SU-DHL-6 (cell line): ENCODE measurements around the gene RLN1.

Experiments
- H2AFZ ChIP-seq: fragments of 200-600 bp; sonication (generic); 2 replicates; pipeline ENCODE4 v1.6.1; 2014; ENCODE audit warnings: low read depth, mild to moderate bottlenecking, moderate library complexity, mixed read lengths, antibody characterized with exemption, low read length; ENCODE audit not compliant: severe bottlenecking
- H3F3A ChIP-seq: fragments of 200-600 bp; shearing (Covaris generic); 2 replicates; pipeline ENCODE4 v1.6.0; 2016; ENCODE audit warnings: antibody characterized with exemption, mild to moderate bottlenecking; ENCODE audit not compliant: insufficient read depth
- H3K27ac ChIP-seq: fragments of 200-600 bp; sonication (generic); 2 replicates; pipeline ENCODE4 v1.5.1; 2016; ENCODE audit warnings: low read depth, mild to moderate bottlenecking, low read length, moderate library complexity, mixed read lengths
- H3K27me3 ChIP-seq: fragments of 200-600 bp; sonication (generic), shearing (Covaris generic); 2 replicates; pipeline ENCODE4 v1.6.0; 2014; ENCODE audit warnings: mild to moderate bottlenecking, low read length
- H3K36me3 ChIP-seq: fragments of 200-600 bp; sonication (generic); 2 replicates; pipeline ENCODE4 v1.6.1; 2014; ENCODE audit warnings: mild to moderate bottlenecking, low read length, mixed read lengths
- H3K4me2 ChIP-seq: fragments of 300-600, 200-600 bp; shearing (Covaris generic), sonication (generic); 2 replicates; pipeline ENCODE4 v1.6.0; 2014; ENCODE audit warnings: low read length, low read depth, mild to moderate bottlenecking; ENCODE audit not compliant: poor library complexity, severe bottlenecking
- H3K4me3 ChIP-seq: fragments of 200-600 bp; sonication (generic); 2 replicates; pipeline ENCODE4 v1.5.1; 2014; ENCODE audit warnings: antibody characterized with exemption, low read length, mild to moderate bottlenecking, mixed read lengths; ENCODE audit not compliant: insufficient read depth, poor library complexity, severe bottlenecking
- H3K79me2 ChIP-seq: fragments of 200-600 bp; sonication (generic); 2 replicates; pipeline ENCODE4 v1.6.1; 2014; ENCODE audit warnings: mild to moderate bottlenecking, low read length, moderate library complexity; ENCODE audit not compliant: insufficient read depth
- H3K9ac ChIP-seq: fragments of 200-600 bp; sonication (generic); 2 replicates; pipeline ENCODE4 v1.7.0; 2014; ENCODE audit warnings: mild to moderate bottlenecking, low read length
- H3K9me2 ChIP-seq: fragments of 200-600 bp; sonication (generic); replicated peaks from 2 replicates; pipeline ENCODE4 v1.6.1; 2014; ENCODE audit warnings: low read length; ENCODE audit not compliant: insufficient read depth
- H3K9me3 ChIP-seq: fragments of 200-600 bp; sonication (generic); 2 replicates; pipeline ENCODE4 v1.6.1; 2014; ENCODE audit warnings: low read length, mixed read lengths; ENCODE audit not compliant: insufficient read depth
- H4K20me1 ChIP-seq: fragments of 200-600 bp; sonication (generic); 2 replicates; pipeline ENCODE4 v1.6.1; 2014; ENCODE audit warnings: low read depth, mild to moderate bottlenecking, antibody characterized with exemption, low read length, moderate library complexity, mixed read lengths
- EZH2phosphoT487 ChIP-seq: fragments of 200-600 bp; sonication (generic), shearing (Covaris generic); conservative IDR thresholded peaks from 2 replicates; pipeline ENCODE4 v1.6.1; 2018; ENCODE audit warnings: mild to moderate bottlenecking, antibody characterized with exemption, low read length, moderate library complexity, mixed read lengths
- TF ChIP-seq, protein P1 (sequence below): fragments of 200-600 bp; sonication (generic); IDR thresholded peaks from one replicate; pipeline ENCODE4 v1.5.1; 2017; ENCODE audit warnings: antibody characterized with exemption, mild to moderate bottlenecking, low read length, moderate library complexity; ENCODE audit not compliant: insufficient read depth, poor library complexity, severe bottlenecking

Gene RLN1

DNA sequence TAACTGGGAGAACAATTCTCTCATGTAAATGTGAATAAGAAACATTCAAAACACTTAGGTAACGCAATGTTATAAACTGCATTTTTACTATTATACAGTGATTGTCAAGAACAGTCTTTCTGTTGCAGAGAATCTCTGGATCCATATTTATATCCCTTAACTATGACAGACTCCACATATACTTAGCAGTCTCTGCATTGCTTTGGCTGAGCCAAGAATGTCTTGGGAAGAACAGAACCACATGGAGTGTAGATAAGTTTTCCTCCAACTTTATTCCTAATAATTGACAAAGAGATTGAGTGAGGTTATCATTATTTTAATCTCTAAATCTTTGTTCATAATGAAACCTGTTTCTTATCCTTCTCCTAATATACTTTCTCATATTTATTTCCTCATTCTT, 15.6 kb upstream of the RLN1 start:
- no peaks in the 10 kb centered on the region for H3K9me3 ChIP-seq
- H3K9ac ChIP-seq = no peak overlapping the region
- H3K79me2 ChIP-seq = no peaks in the 10 kb centered on the region
- no peaks in the 10 kb centered on the region for H3K9me2 ChIP-seq
- no peak overlapping the region for H3K4me2 ChIP-seq
- no peaks in the 10 kb centered on the region for H4K20me1 ChIP-seq
- H3K27me3 ChIP-seq = no peaks in the 10 kb centered on the region
- no peak overlapping the region for H3K27ac ChIP-seq
- no peak overlapping the region for H2AFZ ChIP-seq
- H3K4me3 ChIP-seq = no peak overlapping the region
- no peaks in the 10 kb centered on the region for H3F3A ChIP-seq
- TF ChIP-seq, protein P1, sequence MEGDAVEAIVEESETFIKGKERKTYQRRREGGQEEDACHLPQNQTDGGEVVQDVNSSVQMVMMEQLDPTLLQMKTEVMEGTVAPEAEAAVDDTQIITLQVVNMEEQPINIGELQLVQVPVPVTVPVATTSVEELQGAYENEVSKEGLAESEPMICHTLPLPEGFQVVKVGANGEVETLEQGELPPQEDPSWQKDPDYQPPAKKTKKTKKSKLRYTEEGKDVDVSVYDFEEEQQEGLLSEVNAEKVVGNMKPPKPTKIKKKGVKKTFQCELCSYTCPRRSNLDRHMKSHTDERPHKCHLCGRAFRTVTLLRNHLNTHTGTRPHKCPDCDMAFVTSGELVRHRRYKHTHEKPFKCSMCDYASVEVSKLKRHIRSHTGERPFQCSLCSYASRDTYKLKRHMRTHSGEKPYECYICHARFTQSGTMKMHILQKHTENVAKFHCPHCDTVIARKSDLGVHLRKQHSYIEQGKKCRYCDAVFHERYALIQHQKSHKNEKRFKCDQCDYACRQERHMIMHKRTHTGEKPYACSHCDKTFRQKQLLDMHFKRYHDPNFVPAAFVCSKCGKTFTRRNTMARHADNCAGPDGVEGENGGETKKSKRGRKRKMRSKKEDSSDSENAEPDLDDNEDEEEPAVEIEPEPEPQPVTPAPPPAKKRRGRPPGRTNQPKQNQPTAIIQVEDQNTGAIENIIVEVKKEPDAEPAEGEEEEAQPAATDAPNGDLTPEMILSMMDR = no peak
- no peak for TF ChIP-seq EZH2phosphoT487
- no peaks in the 10 kb centered on the region; the same call in 1 of the 2 replicates for H3K36me3 ChIP-seq

DNA sequence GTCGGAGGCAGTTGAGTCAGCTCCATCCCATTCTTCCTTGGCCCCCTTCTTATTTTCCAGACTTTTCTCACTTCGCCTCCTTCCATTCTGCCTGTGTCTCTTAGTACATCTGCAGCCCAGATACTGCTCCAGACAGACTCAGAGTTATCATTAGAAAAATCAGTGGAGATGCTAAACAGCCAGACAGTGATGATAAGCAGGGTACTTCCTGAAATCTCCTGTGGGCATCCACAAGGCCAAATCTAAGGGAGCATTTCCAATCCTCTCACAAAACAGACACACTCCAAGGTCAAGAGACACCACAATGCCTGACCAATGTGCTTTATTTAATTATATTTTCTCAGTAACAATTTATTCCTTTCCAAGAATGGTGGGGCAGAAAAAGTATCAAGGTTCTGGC, 14.5 kb upstream of the RLN1 start:
- no peaks in the 10 kb centered on the region for H3K9me3 ChIP-seq
- no peaks in the 10 kb centered on the region for H3K27me3 ChIP-seq
- TF ChIP-seq, protein P1 = no peak
- TF ChIP-seq EZH2phosphoT487 = no peak
- H3F3A ChIP-seq = no peaks in the 10 kb centered on the region
- no peaks in the 10 kb centered on the region for H4K20me1 ChIP-seq
- no peaks in the 10 kb centered on the region for H3K36me3 ChIP-seq
- H3K9ac ChIP-seq = no peak overlapping the region
- H2AFZ ChIP-seq = no peak overlapping the region
- no peaks in the 10 kb centered on the region for H3K9me2 ChIP-seq
- no peaks in the 10 kb centered on the region for H3K79me2 ChIP-seq
- no peak overlapping the region for H3K27ac ChIP-seq
- no peak overlapping the region for H3K4me3 ChIP-seq
- H3K4me2 ChIP-seq = no peak overlapping the region

DNA sequence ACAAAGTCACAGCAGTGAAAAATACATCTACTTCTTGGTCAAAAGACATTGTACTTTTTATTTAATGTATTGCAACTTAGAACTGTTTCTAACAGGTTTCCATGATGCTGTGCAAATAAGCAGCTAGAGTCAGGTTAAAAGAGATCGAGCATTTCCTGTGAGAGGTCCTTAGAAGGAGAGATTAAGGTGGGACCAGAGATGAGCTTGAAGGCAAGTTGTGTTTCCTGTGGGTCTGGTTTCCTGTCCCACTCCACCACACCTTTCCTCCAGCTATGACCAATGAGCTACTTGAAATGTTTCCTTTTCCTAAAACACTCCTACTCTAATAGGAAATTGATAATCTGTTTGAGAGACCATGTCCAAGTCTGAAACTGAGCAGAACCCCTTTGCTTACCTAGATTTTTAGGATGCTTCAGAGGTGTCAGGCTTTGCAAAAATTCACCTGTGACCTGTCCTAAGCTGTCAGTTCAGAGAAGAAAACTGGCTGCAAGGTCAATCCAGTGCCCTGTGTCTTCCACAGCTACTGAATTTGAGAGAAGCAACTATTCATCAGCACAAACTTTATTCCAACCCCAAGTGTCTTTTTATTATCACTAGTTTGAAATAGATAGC, 13.1 kb upstream of the RLN1 start:
- Histone ChIP-seq H3K36me3 (no peaks in the 10 kb centered on the region), H3K9me2 (no peaks in the 10 kb centered on the region), H3F3A (no peaks in the 10 kb centered on the region), H3K4me2 (no peak overlapping the region), H2AFZ (no peak overlapping the region), H3K79me2 (no peaks in the 10 kb centered on the region), H3K9ac (no peak overlapping the region), H3K27me3 (no peaks in the 10 kb centered on the region), H4K20me1 (no peaks in the 10 kb centered on the region), H3K27ac (no peak overlapping the region), H3K9me3 (no peaks in the 10 kb centered on the region), H3K4me3 (no peak overlapping the region)
- TF ChIP-seq EZH2phosphoT487 = no peak
- TF ChIP-seq, protein P1 = no peak
